Gastroesophageal sphincter (tissue), 4 donors: ENCODE measurements around the gene PACRG. TPM values are rescaled to one million over a fixed set of nuclear protein-coding genes. Genes with fewer than 3 reads are reported as not detected.

Source experiments
- ATAC-seq: fragments of 150-250 bp; one replicate; pipeline ENCODE4 v1.9.1; 2016; ENCODE audit warnings: mild to moderate bottlenecking, moderate library complexity
- H3K27ac ChIP-seq, 4 donors: fragments of 200-600 bp; sonication (generic) in 3 of 4; 1 replicate in 3 of 4; 2 replicates in 1 of 4; pipeline ENCODE4 v1.5.1; 2016 to 2019
- H3K27me3 ChIP-seq: fragments of 200-600 bp; sonication (generic); one replicate; pipeline ENCODE4 v1.5.1; 2019
- H3K36me3 ChIP-seq, 2 donors: fragments of 200-600 bp; sonication (generic); one replicate each; pipeline ENCODE4 v1.5.1; 2019; ENCODE audit warnings: control low read depth in 1 of 2
- H3K4me1 ChIP-seq, 3 donors: fragments of 200-600 bp; sonication (generic); 1 replicate in 2 of 3; 2 replicates in 1 of 3; pipeline ENCODE4 v1.5.1; 2016 to 2019; ENCODE audit warnings: control low read depth in 2 of 3
- H3K4me3 ChIP-seq, 2 donors: fragments of 200-600 bp; sonication (generic); one replicate each; pipeline ENCODE4 v1.5.1; 2019; ENCODE audit warnings: mild to moderate bottlenecking in 1 of 2, moderate library complexity in 1 of 2
- H3K9me3 ChIP-seq, 3 donors: fragments of 200-600 bp; sonication (generic); one replicate each; pipeline ENCODE4 v1.5.1; 2017 to 2019; ENCODE audit warnings: control low read depth in 2 of 3
- EP300 ChIP-seq: sonication (generic); formaldehyde crosslinking; IDR thresholded peaks from one replicate; pipeline ENCODE4 v1.6.1; 2017; ENCODE audit warnings: antibody characterized with exemption, mild to moderate bottlenecking
- POLR2A ChIP-seq, 2 donors: fragments of 450-650 bp; IDR thresholded peaks; one replicate each; pipeline ENCODE4 v1.6.1; 2017; ENCODE audit warnings: antibody characterized with exemption in 2 of 2, mild to moderate bottlenecking in 2 of 2, moderate library complexity in 1 of 2
- POLR2AphosphoS5 ChIP-seq: sonication (generic); formaldehyde crosslinking; IDR thresholded peaks from one replicate; pipeline ENCODE4 v1.6.1; 2017; ENCODE audit warnings: antibody characterized with exemption
- WGBS, 2 donors: methylation state at CpG; one replicate each; pipeline ENCODE4 v1.1.5; 2018; ENCODE audit warnings: low coverage in 1 of 2; 5-methylcytosine and 5-hydroxymethylcytosine counted together
- total RNA-seq, 4 donors: library from RNA; depleted of rRNA; stranded (reverse); fragments of >200 nt; gene quantifications; one replicate each; pipeline ENCODE4 v1.1.0, GENCODE V29; 2016
- TF ChIP-seq, protein P1 (sequence below), 4 experiments: fragments of 200-600 bp in 2 of 4; fragments of 450-650 bp in 2 of 4; sonication (generic) in 1 of 4; IDR thresholded peaks; one replicate each; pipeline ENCODE4 v1.5.1; 2017 to 2019; ENCODE audit warnings: antibody characterized with exemption in 4 of 4, mild to moderate bottlenecking in 2 of 4, moderate library complexity in 2 of 4

The PACRG gene
- total RNA-seq, 4 donors from 2014 or later, result 1.0 to 7.0 TPM; not detected in 2

DNA sequence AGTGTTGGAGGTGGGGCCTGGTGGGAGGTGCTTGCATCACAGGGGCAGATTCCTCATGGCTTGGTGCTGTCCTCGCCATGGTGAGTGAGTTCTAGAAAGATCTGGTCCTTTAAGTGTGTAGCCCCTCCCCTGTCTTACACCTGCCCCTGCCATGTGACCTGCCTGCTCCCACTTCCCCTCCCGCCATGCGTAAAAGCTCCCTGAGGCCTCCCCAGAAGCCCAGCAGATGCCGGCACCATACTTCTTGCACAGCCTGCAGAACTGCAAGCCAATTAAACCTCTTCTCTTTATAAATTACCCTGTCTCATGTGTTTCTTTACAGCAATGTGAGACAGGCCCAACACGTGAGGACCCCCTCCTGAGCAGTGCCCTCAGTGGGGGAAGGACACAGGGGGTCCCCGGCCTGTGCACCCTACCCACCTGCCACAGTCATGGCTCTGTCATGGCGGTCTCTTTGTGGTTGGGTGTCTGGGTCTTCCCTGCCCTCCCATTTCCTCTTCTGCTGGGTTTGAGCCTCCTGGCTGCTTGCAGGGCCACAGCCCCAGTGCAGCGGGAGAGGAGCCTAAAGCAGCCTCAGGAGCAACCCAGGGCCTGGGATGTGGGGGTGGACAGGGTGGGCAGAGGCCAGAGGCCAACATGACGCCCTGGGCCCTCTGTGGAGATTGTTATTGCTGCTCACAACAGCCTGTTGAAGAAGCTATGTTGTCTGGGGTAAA lies 599.5 kb downstream of the PACRG start:
- Histone ChIP-seq H3K9me3 (no peaks in the 10 kb centered on the region), H3K4me3 (no peak overlapping the region), H3K4me1 (no peaks in the 10 kb centered on the region), H3K27ac (no peak overlapping the region), H3K27me3 (no peaks in the 10 kb centered on the region), H3K36me3 (no peaks in the 10 kb centered on the region)
- WGBS, 2 donors, result 83 to 86% methylated on average over 1 of the region's 9 CpGs
- TF ChIP-seq EP300 (no peak), POLR2AphosphoS5 (no peak), POLR2A (IDR thresholded peaks at IDR 0.05) (no peak)
- TF ChIP-seq, protein P1, sequence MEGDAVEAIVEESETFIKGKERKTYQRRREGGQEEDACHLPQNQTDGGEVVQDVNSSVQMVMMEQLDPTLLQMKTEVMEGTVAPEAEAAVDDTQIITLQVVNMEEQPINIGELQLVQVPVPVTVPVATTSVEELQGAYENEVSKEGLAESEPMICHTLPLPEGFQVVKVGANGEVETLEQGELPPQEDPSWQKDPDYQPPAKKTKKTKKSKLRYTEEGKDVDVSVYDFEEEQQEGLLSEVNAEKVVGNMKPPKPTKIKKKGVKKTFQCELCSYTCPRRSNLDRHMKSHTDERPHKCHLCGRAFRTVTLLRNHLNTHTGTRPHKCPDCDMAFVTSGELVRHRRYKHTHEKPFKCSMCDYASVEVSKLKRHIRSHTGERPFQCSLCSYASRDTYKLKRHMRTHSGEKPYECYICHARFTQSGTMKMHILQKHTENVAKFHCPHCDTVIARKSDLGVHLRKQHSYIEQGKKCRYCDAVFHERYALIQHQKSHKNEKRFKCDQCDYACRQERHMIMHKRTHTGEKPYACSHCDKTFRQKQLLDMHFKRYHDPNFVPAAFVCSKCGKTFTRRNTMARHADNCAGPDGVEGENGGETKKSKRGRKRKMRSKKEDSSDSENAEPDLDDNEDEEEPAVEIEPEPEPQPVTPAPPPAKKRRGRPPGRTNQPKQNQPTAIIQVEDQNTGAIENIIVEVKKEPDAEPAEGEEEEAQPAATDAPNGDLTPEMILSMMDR (IDR thresholded peaks at IDR 0.05), result no peak
- no peak for ATAC-seq

DNA sequence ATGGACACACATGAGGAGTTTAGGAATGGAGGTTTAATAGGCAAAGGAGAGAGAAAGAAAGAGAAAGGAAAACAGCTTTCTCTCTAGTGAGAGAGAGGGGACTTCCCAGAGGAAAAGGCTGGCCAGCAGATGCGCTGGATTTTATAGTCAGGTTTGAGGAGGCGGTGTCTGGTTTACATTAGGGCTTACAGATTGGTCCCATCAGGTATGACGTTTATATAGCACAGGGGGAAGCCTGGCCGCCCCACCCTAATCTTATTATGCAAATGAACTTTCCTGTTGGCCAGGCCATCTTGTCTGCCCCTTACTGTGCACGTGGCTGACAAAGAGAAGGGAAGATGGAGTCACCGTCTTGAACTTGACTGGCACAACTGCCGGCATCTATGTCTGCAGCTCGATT lies 600.1 kb downstream of the PACRG start:
- no peak for TF ChIP-seq POLR2AphosphoS5
- TF ChIP-seq POLR2A (IDR thresholded peaks at IDR 0.05), result no peak
- TF ChIP-seq, protein P1 (IDR thresholded peaks at IDR 0.05), result no peak
- TF ChIP-seq EP300, result no peak
- Histone ChIP-seq H3K27ac (no peak overlapping the region), H3K4me3 (no peak overlapping the region), H3K27me3 (no peaks in the 10 kb centered on the region), H3K9me3 (no peaks in the 10 kb centered on the region), H3K4me1 (no peaks in the 10 kb centered on the region), H3K36me3 (no peaks in the 10 kb centered on the region)
- WGBS, 2 donors, result 53 to 69% methylated on average over 6 to 8 of the region's 8 CpGs
- no peak for ATAC-seq

DNA sequence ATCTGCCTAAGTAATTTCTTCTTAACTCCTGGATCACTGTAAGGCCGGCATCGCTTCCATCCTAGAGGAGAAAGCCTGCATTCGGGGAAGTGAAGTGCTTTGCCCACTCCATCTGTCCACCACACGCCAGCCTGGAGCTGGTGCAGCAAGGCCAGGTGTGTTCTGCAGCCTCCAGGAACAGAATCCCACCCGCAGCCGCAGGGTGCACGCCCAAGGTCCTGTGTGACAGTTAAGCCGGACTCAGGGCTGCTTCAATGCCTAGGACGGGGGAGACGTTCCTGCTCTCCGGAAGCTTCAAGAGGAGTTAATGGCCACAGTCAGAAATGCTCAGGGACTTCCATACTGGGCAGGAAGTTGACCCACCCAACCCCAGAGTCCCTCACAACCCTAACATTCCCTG lies 600.6 kb downstream of the PACRG start:
- Histone ChIP-seq H3K27me3 (no peaks in the 10 kb centered on the region), H3K9me3 (no peaks in the 10 kb centered on the region), H3K36me3 (no peaks in the 10 kb centered on the region), H3K27ac (no peak overlapping the region), H3K4me3 (no peak overlapping the region), H3K4me1 (no peaks in the 10 kb centered on the region)
- TF ChIP-seq, protein P1 (IDR thresholded peaks at IDR 0.05), result no peak
- TF ChIP-seq POLR2AphosphoS5 (no peak), EP300 (no peak), POLR2A (IDR thresholded peaks at IDR 0.05) (no peak)
- ATAC-seq, result no peak
- WGBS, 2 donors, result 93% methylated on average over 3 of the region's 11 CpGs; no CpG with 5 or more reads in 1 of the 2 donors

- H3K36me3 ChIP-seq, result no peaks in the 10 kb centered on the region
- WGBS, 2 donors, result 58 to 74% methylated on average over 5 to 6 of the region's 9 CpGs
- H3K9me3 ChIP-seq, result no peaks in the 10 kb centered on the region
- no peak overlapping the region for H3K27ac ChIP-seq
- H3K4me1 ChIP-seq, result peaks cover 0 to 2% (median under 1%) of the 10 kb centered on the region in 3 donors
- H3K4me3 ChIP-seq, result no peak overlapping the region
- TF ChIP-seq EP300, result no peak
- no peak for TF ChIP-seq POLR2AphosphoS5
- TF ChIP-seq, protein P1 (IDR thresholded peaks at IDR 0.05), result no peak
- no peak for TF ChIP-seq POLR2A (IDR thresholded peaks at IDR 0.05)
- ATAC-seq, result no peak
- H3K27me3 ChIP-seq, result no peaks in the 10 kb centered on the region
Observed at GRCh38 chr6:163329991-163330390, 602.2 kb downstream of the PACRG start.

GRCh38 chr6:163331245-163331644 lies 603.5 kb downstream of the PACRG start:
- no CpG with 5 or more reads among the region's 9 CpGs for WGBS, 2 donors
- Histone ChIP-seq H3K27ac (no peak overlapping the region), H3K4me1 (peaks cover 0 to 15% (median 6%) of the 10 kb centered on the region in 3 donors)

More at GRCh38 chr6:163331245-163331644, 603.5 kb downstream of the PACRG start:
- no peak overlapping the region for H3K4me3 ChIP-seq
- no peak for ATAC-seq
- no peaks in the 10 kb centered on the region for H3K36me3 ChIP-seq
- no peaks in the 10 kb centered on the region for H3K27me3 ChIP-seq
- H3K9me3 ChIP-seq, result no peaks in the 10 kb centered on the region
- no peak for TF ChIP-seq EP300
- no peak for TF ChIP-seq POLR2A (IDR thresholded peaks at IDR 0.05)
- no peak for TF ChIP-seq POLR2AphosphoS5
- TF ChIP-seq, protein P1 (IDR thresholded peaks at IDR 0.05), result no peak
